Measurements from ENCODE around the gene LARGE2.

Gene LARGE2

DNA sequence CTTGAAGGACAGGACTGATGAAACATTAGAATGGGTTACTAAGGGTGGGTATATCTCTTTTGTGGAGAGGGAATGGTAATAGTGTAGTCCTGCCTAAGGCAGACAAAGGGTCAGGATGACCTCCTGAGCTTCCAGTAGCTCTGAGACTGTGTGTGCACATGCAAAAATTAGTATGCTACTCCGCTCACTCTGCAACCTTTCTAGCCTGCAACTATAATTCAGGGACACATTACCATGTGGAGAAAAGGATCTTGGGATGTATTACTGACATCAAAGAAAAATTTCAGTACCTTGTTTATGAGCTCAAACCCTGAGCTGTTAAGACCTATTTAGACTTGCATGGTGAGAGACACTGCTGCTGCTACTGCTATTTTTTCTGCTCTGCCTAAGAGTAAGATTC is 25.4 kb downstream of the LARGE2 start:
- FAIRE-seq: no peak
- no peak for DNase-seq (ENCODE audit: extremely low spot score, insufficient read length, low read depth)

DNA sequence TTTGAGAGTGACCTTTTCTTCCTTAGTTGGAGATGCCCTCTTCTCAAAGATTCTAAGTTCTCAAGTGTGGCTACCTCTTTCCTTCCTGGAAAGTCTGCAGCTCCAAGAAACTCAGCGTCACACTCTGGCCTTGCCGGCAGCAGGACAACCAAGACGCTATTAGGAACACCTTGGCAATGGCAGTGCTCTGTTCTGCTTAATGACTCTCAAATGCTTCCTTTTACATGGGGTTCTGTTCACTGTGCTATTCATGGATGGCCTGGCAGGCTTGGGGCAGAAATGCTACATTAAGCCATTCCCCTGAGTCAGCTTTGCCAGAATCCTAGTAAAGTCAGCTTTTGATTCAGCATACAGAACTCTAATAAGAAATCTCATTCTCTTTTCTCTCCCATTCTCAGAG is 25.9 kb downstream of the LARGE2 start:
- FAIRE-seq: no peak

DNA sequence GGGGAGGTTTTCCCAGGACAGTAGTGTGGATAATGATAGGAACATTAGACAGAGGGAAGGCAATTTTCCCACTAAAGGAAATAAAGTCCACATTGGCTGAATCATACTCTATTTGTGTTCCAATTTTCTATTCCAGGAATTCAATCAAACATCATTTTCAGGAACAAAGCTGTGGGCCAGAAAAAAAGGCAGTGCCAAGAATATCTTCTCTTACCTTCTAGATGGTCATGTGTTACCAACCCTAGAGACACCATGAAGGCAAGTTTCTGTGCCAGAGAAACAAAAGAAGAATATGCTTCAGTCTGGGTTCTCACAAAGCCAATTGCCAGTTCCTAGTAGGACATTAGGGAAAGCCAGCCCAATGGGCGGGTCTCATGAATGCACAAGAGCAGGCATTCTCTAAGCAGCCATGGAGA is 27.5 kb downstream of the LARGE2 start:
- FAIRE-seq (no peak), DNase-seq (ENCODE audit: extremely low spot score, insufficient read length, low read depth) (no peak)

More for the DNA sequence above, 25.9 kb downstream of the LARGE2 start:
- no peak for DNase-seq (ENCODE audit: extremely low spot score, insufficient read length, low read depth)

DNA sequence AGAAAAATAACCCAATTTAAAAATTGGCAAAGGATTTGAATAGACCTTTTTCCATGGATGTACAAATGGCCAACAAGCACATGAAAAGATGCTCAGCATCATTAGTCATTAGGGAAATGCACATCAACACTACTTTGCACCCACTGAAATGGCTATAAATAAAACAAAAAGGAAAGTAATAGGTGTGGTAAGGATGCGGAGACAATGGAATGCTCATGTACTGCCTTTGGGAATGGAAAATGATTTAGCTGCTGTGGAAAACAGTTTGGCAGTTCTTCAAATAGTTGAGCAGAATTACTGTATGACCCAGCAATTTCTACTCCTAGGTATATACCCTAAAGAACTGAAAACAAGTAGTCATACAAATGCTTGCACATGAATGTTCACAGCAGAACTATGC is 37.4 kb downstream of the LARGE2 start:
- DNase-seq (ENCODE audit: extremely low spot score, insufficient read length, low read depth) (no peak), FAIRE-seq (no peak)

GRCh38 chr11:45960387-45961095 is 38.1 kb downstream of the LARGE2 start:
- no peak for FAIRE-seq
- no peak for DNase-seq (ENCODE audit: extremely low spot score, insufficient read length, low read depth)

DNA sequence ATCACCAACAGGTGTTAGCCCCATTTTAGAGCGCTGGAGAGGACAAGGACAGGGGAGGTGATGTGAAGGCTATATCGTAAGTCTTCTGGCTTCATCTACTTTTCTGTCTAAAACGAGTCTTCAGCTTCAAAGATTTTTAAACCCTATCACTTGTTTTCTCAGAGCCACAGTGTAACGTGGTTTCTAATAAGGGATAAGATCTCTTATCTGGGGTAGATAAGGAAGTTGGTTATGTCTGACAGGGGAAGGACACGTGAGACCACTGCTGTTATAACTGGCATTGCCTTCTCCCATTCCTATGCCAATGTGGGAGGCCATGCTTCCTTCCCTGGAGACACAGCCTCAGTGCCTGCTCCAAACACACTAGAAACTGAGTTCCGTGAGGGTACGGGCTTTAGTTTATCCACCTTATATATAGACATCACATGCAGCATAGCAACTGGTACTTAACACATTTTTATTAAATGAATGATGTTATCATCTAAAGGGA is 39.3 kb downstream of the LARGE2 start:
- no peak for DNase-seq (ENCODE audit: extremely low spot score, insufficient read length, low read depth)
- FAIRE-seq: no peak

- FAIRE-seq (peak; percentile 93), DNase-seq (ENCODE audit: extremely low spot score, insufficient read length, low read depth) (peak; percentile 38)
These were observed 42.5 kb downstream of the LARGE2 start for GRCh38 chr11:45964911-45965389.

- FAIRE-seq: no peak
- no peak for DNase-seq (ENCODE audit: extremely low spot score, insufficient read length, low read depth)
These were observed 45.0 kb downstream of the LARGE2 start for GRCh38 chr11:45967506-45967905.

DNA sequence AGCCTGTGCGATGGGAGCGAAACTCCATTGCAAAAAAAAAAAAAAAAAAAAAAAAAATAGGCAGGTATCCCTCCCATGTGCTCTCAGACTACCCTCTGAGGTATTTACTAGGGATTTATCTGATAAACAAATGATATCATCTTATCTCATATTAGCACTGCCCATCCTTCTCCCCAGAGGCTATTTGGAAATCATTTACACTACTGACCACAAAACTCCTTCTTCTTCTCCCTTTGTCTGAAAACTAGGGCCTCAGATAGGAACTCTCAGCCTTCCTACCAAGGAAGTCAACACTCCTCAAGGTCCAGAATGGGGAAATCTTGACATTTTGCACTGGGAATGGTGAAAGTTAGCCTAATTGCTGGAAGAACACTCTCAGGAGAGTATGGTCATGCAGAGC is 46.4 kb downstream of the LARGE2 start:
- no peak for FAIRE-seq
- DNase-seq (ENCODE audit: extremely low spot score, insufficient read length, low read depth): no peak

- FAIRE-seq (no peak), DNase-seq (ENCODE audit: extremely low spot score, insufficient read length, low read depth) (no peak)
These were observed 51.1 kb downstream of the LARGE2 start for GRCh38 chr11:45973601-45974000.

DNA sequence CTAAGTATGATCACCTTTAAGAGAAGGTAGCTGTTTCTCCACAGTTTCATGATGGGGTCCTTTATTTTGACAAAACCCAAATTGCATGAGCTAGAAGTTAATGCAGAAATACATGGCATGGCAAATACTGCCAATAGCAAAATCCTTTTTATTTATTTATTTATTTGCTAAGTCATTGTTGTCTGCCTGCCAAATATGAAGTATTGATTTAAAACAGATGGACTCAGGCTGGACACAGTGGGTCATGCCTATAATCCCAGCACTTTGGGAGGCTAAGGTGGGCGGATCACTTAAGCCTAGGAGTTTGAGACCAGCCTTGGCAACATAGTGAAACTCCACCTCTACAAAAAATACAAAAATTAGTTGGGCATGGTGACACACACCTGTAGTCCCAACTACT is 52.4 kb downstream of the LARGE2 start:
- DNase-seq (ENCODE audit: extremely low spot score, insufficient read length, low read depth) (no peak), FAIRE-seq (no peak)

Data from GM18507 (cell line).